ENCODE measurements around the gene TM2D3. TPM values are rescaled to one million over a fixed set of nuclear protein-coding genes. Genes with fewer than 3 reads are reported as not detected.
"Not testable (repeated sequence)": the region's sequence is repeated elsewhere in the genome, so short reads cannot be mapped to it uniquely, and the experiment has no call there.

TM2D3 gene
- total RNA-seq, 2 donors from 2014 or later, result 39.8 to 104 TPM

- H3K27me3 ChIP-seq (replicated peaks; ENCODE audit: insufficient read depth), result no peaks in the 10 kb centered on the region
- H3K36me3 ChIP-seq, result peaks cover 14% of the 10 kb centered on the region
- H3K4me3 ChIP-seq, result no peak overlapping the region
- H3K4me1 ChIP-seq (ENCODE audit: control insufficient read depth in 1 of 2, low read depth in 2 of 2), result no peaks in the 10 kb centered on the region
- no peak for TF ChIP-seq CTCF (IDR thresholded peaks at IDR 0.05)
- ATAC-seq (ENCODE audit: insufficient number of reproducible peaks, low FRiP score, low read depth) (no peak), DNase-seq (ENCODE audit: low spot score) (no peak)
- no peak overlapping the region for H3K27ac ChIP-seq
- H3K9me3 ChIP-seq, result no peaks in the 10 kb centered on the region
Observed at GRCh38 chr15:101637516-101637915, 14.7 kb downstream of the TM2D3 start.

- Histone ChIP-seq H3K36me3 (peaks cover 10% of the 10 kb centered on the region), H3K4me3 (no peak overlapping the region), H3K9me3 (no peaks in the 10 kb centered on the region), H3K4me1 (ENCODE audit: control insufficient read depth in 1 of 2, low read depth in 2 of 2) (no peaks in the 10 kb centered on the region), H3K27me3 (replicated peaks; ENCODE audit: insufficient read depth) (no peaks in the 10 kb centered on the region), H3K27ac (no peak overlapping the region)
- ATAC-seq (ENCODE audit: insufficient number of reproducible peaks, low FRiP score, low read depth), result no peak
- DNase-seq (ENCODE audit: low spot score), result no peak
- TF ChIP-seq CTCF (IDR thresholded peaks at IDR 0.05), result no peak
Observed at GRCh38 chr15:101637038-101637437, 15.1 kb downstream of the TM2D3 start.

GRCh38 chr15:101635944-101636727, 16.0 kb downstream of the TM2D3 start:
- H3K27ac ChIP-seq, result no peak overlapping the region
- H3K9me3 ChIP-seq, result no peaks in the 10 kb centered on the region
- no peak overlapping the region for H3K4me3 ChIP-seq
- H3K27me3 ChIP-seq (replicated peaks; ENCODE audit: insufficient read depth), result no peaks in the 10 kb centered on the region
- DNase-seq (ENCODE audit: low spot score), result no peak
- ATAC-seq (ENCODE audit: insufficient number of reproducible peaks, low FRiP score, low read depth), result no peak
- peaks cover 8% of the 10 kb centered on the region for H3K36me3 ChIP-seq
- TF ChIP-seq CTCF (IDR thresholded peaks at IDR 0.05), result no peak
- no peaks in the 10 kb centered on the region for H3K4me1 ChIP-seq (ENCODE audit: control insufficient read depth in 1 of 2, low read depth in 2 of 2)

- Histone ChIP-seq H3K4me3 (no peak overlapping the region), H3K27me3 (replicated peaks; ENCODE audit: insufficient read depth) (no peaks in the 10 kb centered on the region), H3K4me1 (ENCODE audit: control insufficient read depth in 1 of 2, low read depth in 2 of 2) (no peaks in the 10 kb centered on the region), H3K9me3 (no peaks in the 10 kb centered on the region), H3K36me3 (no peaks in the 10 kb centered on the region), H3K27ac (no peak overlapping the region)
- no peak for DNase-seq (ENCODE audit: low spot score)
- no peak for TF ChIP-seq CTCF (IDR thresholded peaks at IDR 0.05)
- no peak for ATAC-seq (ENCODE audit: insufficient number of reproducible peaks, low FRiP score, low read depth)
Observed at GRCh38 chr15:101633356-101633755, 18.8 kb downstream of the TM2D3 start.

GRCh38 chr15:101626729-101627128, 25.5 kb downstream of the TM2D3 start:
- H3K4me1 ChIP-seq (ENCODE audit: control insufficient read depth in 1 of 2, low read depth in 2 of 2); H3K9me3 ChIP-seq; ATAC-seq (ENCODE audit: insufficient number of reproducible peaks, low FRiP score, low read depth); H3K27me3 ChIP-seq (replicated peaks; ENCODE audit: insufficient read depth); H3K36me3 ChIP-seq; H3K27ac ChIP-seq; DNase-seq (ENCODE audit: low spot score); H3K4me3 ChIP-seq: not testable (repeated sequence)

- no peak for TF ChIP-seq CTCF (IDR thresholded peaks at IDR 0.05)
- peaks cover 3% of the 10 kb centered on the region for H3K36me3 ChIP-seq
- no peak overlapping the region for H3K4me3 ChIP-seq
- no peaks in the 10 kb centered on the region for H3K4me1 ChIP-seq (ENCODE audit: control insufficient read depth in 1 of 2, low read depth in 2 of 2)
- no peak for ATAC-seq (ENCODE audit: insufficient number of reproducible peaks, low FRiP score, low read depth)
- no peaks in the 10 kb centered on the region for H3K9me3 ChIP-seq
- no peaks in the 10 kb centered on the region for H3K27me3 ChIP-seq (replicated peaks; ENCODE audit: insufficient read depth)
- no peak for DNase-seq (ENCODE audit: low spot score)
- no peak overlapping the region for H3K27ac ChIP-seq
Observed at GRCh38 chr15:101625980-101626379, 26.2 kb downstream of the TM2D3 start.
